ENCODE measurements around the gene CNTN2. TPM values are rescaled to one million over a fixed set of nuclear protein-coding genes. Genes with fewer than 3 reads are reported as not detected.

The CNTN2 gene
- polyA plus RNA-seq, 4 donors, result under 0.01 to 1.7 (median 0.35) TPM; not detected in 1

GRCh38 chr1:205016075-205016474, 26.9 kb upstream of the CNTN2 start:
- Histone ChIP-seq H3K27ac (ENCODE audit: low read depth in 1 of 3, low read length in 2 of 3) (no peak overlapping the region), H3K9me3 (ENCODE audit: control insufficient read depth in 2 of 2, insufficient read depth in 1 of 2, low read depth in 1 of 2, low read length in 1 of 2) (no peaks in the 10 kb centered on the region)
- FAIRE-seq, result no peak

GRCh38 chr1:205016584-205016983, 26.4 kb upstream of the CNTN2 start:
- no peaks in the 10 kb centered on the region for H3K9me3 ChIP-seq (ENCODE audit: control insufficient read depth in 2 of 2, insufficient read depth in 1 of 2, low read depth in 1 of 2, low read length in 1 of 2)
- no peak overlapping the region for H3K27ac ChIP-seq (ENCODE audit: low read depth in 1 of 3, low read length in 2 of 3)
- WGBS, 3 donors, result 88 to 91% (median 90%) methylated on average over 13 of the region's 13 CpGs

More at GRCh38 chr1:205016075-205016474, 26.9 kb upstream of the CNTN2 start:
- DNase-seq, result no peak
- no peaks in the 10 kb centered on the region for H3K36me3 ChIP-seq (ENCODE audit: control insufficient read depth in 3 of 3, insufficient read depth in 2 of 3, low read depth in 1 of 3, low read length in 3 of 3)
- WGBS, 3 donors, result 90 to 94% (median 92%) methylated on average over 9 of the region's 9 CpGs
- no peak overlapping the region for H3K4me3 ChIP-seq (ENCODE audit: low read depth in 1 of 3, low read length in 3 of 3)
- H3K27me3 ChIP-seq (ENCODE audit: control insufficient read depth in 3 of 3, insufficient read depth in 3 of 3, low read length in 3 of 3), result no peaks in the 10 kb centered on the region
- H3K4me1 ChIP-seq (ENCODE audit: control insufficient read depth in 3 of 3, insufficient read depth in 2 of 3, low read depth in 1 of 3, low read length in 2 of 3), result no peaks in the 10 kb centered on the region

GRCh38 chr1:205017001-205017400, 26.0 kb upstream of the CNTN2 start:
- 83 to 87% (median 85%) methylated on average over 6 of the region's 6 CpGs for WGBS, 3 donors
- H3K9me3 ChIP-seq (ENCODE audit: control insufficient read depth in 2 of 2, insufficient read depth in 1 of 2, low read depth in 1 of 2, low read length in 1 of 2), result no peaks in the 10 kb centered on the region
- DNase-seq (no peak), FAIRE-seq (no peak)
- no peak overlapping the region for H3K4me3 ChIP-seq (ENCODE audit: low read depth in 1 of 3, low read length in 3 of 3)
- no peaks in the 10 kb centered on the region for H3K4me1 ChIP-seq (ENCODE audit: control insufficient read depth in 3 of 3, insufficient read depth in 2 of 3, low read depth in 1 of 3, low read length in 2 of 3)
- no peaks in the 10 kb centered on the region for H3K36me3 ChIP-seq (ENCODE audit: control insufficient read depth in 3 of 3, insufficient read depth in 2 of 3, low read depth in 1 of 3, low read length in 3 of 3)
- H3K27me3 ChIP-seq (ENCODE audit: control insufficient read depth in 3 of 3, insufficient read depth in 3 of 3, low read length in 3 of 3), result no peaks in the 10 kb centered on the region
- H3K27ac ChIP-seq (ENCODE audit: low read depth in 1 of 3, low read length in 2 of 3), result no peak overlapping the region

More at GRCh38 chr1:205016584-205016983, 26.4 kb upstream of the CNTN2 start:
- FAIRE-seq, result no peak
- H3K36me3 ChIP-seq (ENCODE audit: control insufficient read depth in 3 of 3, insufficient read depth in 2 of 3, low read depth in 1 of 3, low read length in 3 of 3), result no peaks in the 10 kb centered on the region
- H3K4me1 ChIP-seq (ENCODE audit: control insufficient read depth in 3 of 3, insufficient read depth in 2 of 3, low read depth in 1 of 3, low read length in 2 of 3), result no peaks in the 10 kb centered on the region
- H3K4me3 ChIP-seq (ENCODE audit: low read depth in 1 of 3, low read length in 3 of 3), result no peak overlapping the region
- H3K27me3 ChIP-seq (ENCODE audit: control insufficient read depth in 3 of 3, insufficient read depth in 3 of 3, low read length in 3 of 3), result no peaks in the 10 kb centered on the region
- no peak for DNase-seq

GRCh38 chr1:205017766-205018165, 25.2 kb upstream of the CNTN2 start:
- Histone ChIP-seq H3K36me3 (ENCODE audit: control insufficient read depth in 3 of 3, insufficient read depth in 2 of 3, low read depth in 1 of 3, low read length in 3 of 3) (no peaks in the 10 kb centered on the region), H3K27me3 (ENCODE audit: control insufficient read depth in 3 of 3, insufficient read depth in 3 of 3, low read length in 3 of 3) (no peaks in the 10 kb centered on the region), H3K9me3 (ENCODE audit: control insufficient read depth in 2 of 2, insufficient read depth in 1 of 2, low read depth in 1 of 2, low read length in 1 of 2) (no peaks in the 10 kb centered on the region), H3K27ac (ENCODE audit: low read depth in 1 of 3, low read length in 2 of 3) (no peak overlapping the region), H3K4me3 (ENCODE audit: low read depth in 1 of 3, low read length in 3 of 3) (no peak overlapping the region), H3K4me1 (ENCODE audit: control insufficient read depth in 3 of 3, insufficient read depth in 2 of 3, low read depth in 1 of 3, low read length in 2 of 3) (no peaks in the 10 kb centered on the region)
- DNase-seq (no peak), FAIRE-seq (no peak)
- 79 to 89% (median 88%) methylated on average over 7 of the region's 7 CpGs for WGBS, 3 donors

GRCh38 chr1:205018381-205018780, 24.6 kb upstream of the CNTN2 start:
- Histone ChIP-seq H3K27ac (ENCODE audit: low read depth in 1 of 3, low read length in 2 of 3) (no peak overlapping the region), H3K4me1 (ENCODE audit: control insufficient read depth in 3 of 3, insufficient read depth in 2 of 3, low read depth in 1 of 3, low read length in 2 of 3) (no peaks in the 10 kb centered on the region), H3K4me3 (ENCODE audit: low read depth in 1 of 3, low read length in 3 of 3) (no peak overlapping the region), H3K9me3 (ENCODE audit: control insufficient read depth in 2 of 2, insufficient read depth in 1 of 2, low read depth in 1 of 2, low read length in 1 of 2) (no peaks in the 10 kb centered on the region), H3K27me3 (ENCODE audit: control insufficient read depth in 3 of 3, insufficient read depth in 3 of 3, low read length in 3 of 3) (no peaks in the 10 kb centered on the region), H3K36me3 (ENCODE audit: control insufficient read depth in 3 of 3, insufficient read depth in 2 of 3, low read depth in 1 of 3, low read length in 3 of 3) (no peaks in the 10 kb centered on the region)
- WGBS, 3 donors, result 37 to 68% (median 53%) methylated on average over 2 of the region's 2 CpGs
- FAIRE-seq, result no peak
- no peak for DNase-seq

- H3K4me3 ChIP-seq (ENCODE audit: low read depth in 1 of 3, low read length in 3 of 3), result no peak overlapping the region
- H3K36me3 ChIP-seq (ENCODE audit: control insufficient read depth in 3 of 3, insufficient read depth in 2 of 3, low read depth in 1 of 3, low read length in 3 of 3), result no peaks in the 10 kb centered on the region
- DNase-seq (no peak), FAIRE-seq (no peak)
- WGBS, 3 donors, result 67 to 87% (median 72%) methylated on average over 9 of the region's 9 CpGs
- H3K27ac ChIP-seq (ENCODE audit: low read depth in 1 of 3, low read length in 2 of 3), result no peak overlapping the region
- H3K4me1 ChIP-seq (ENCODE audit: control insufficient read depth in 3 of 3, insufficient read depth in 2 of 3, low read depth in 1 of 3, low read length in 2 of 3), result no peaks in the 10 kb centered on the region
- H3K9me3 ChIP-seq (ENCODE audit: control insufficient read depth in 2 of 2, insufficient read depth in 1 of 2, low read depth in 1 of 2, low read length in 1 of 2), result no peaks in the 10 kb centered on the region
- no peaks in the 10 kb centered on the region for H3K27me3 ChIP-seq (ENCODE audit: control insufficient read depth in 3 of 3, insufficient read depth in 3 of 3, low read length in 3 of 3)
These were observed 22.5 kb upstream of the CNTN2 start for GRCh38 chr1:205020466-205020865.

GRCh38 chr1:205024679-205025078, 18.3 kb upstream of the CNTN2 start:
- H3K9me3 ChIP-seq (ENCODE audit: control insufficient read depth in 2 of 2, insufficient read depth in 1 of 2, low read depth in 1 of 2, low read length in 1 of 2), result no peaks in the 10 kb centered on the region
- no peaks in the 10 kb centered on the region for H3K36me3 ChIP-seq (ENCODE audit: control insufficient read depth in 3 of 3, insufficient read depth in 2 of 3, low read depth in 1 of 3, low read length in 3 of 3)
- no peak overlapping the region for H3K27ac ChIP-seq (ENCODE audit: low read depth in 1 of 3, low read length in 2 of 3)
- FAIRE-seq (no peak), DNase-seq (no peak)
- no peaks in the 10 kb centered on the region for H3K4me1 ChIP-seq (ENCODE audit: control insufficient read depth in 3 of 3, insufficient read depth in 2 of 3, low read depth in 1 of 3, low read length in 2 of 3)
- 80 to 87% (median 84%) methylated on average over 2 of the region's 2 CpGs for WGBS, 3 donors
- H3K27me3 ChIP-seq (ENCODE audit: control insufficient read depth in 3 of 3, insufficient read depth in 3 of 3, low read length in 3 of 3), result peaks cover 0 to 3% (median 0%) of the 10 kb centered on the region in 3 donors
- H3K4me3 ChIP-seq (ENCODE audit: low read depth in 1 of 3, low read length in 3 of 3), result no peak overlapping the region

- DNase-seq (no peak), FAIRE-seq (no peak)
- Histone ChIP-seq H3K27me3 (ENCODE audit: control insufficient read depth in 3 of 3, insufficient read depth in 3 of 3, low read length in 3 of 3) (peaks cover 0 to 6% (median 0%) of the 10 kb centered on the region in 3 donors), H3K9me3 (ENCODE audit: control insufficient read depth in 2 of 2, insufficient read depth in 1 of 2, low read depth in 1 of 2, low read length in 1 of 2) (no peaks in the 10 kb centered on the region), H3K27ac (ENCODE audit: low read depth in 1 of 3, low read length in 2 of 3) (no peak overlapping the region), H3K36me3 (ENCODE audit: control insufficient read depth in 3 of 3, insufficient read depth in 2 of 3, low read depth in 1 of 3, low read length in 3 of 3) (no peaks in the 10 kb centered on the region), H3K4me3 (ENCODE audit: low read depth in 1 of 3, low read length in 3 of 3) (no peak overlapping the region), H3K4me1 (ENCODE audit: control insufficient read depth in 3 of 3, insufficient read depth in 2 of 3, low read depth in 1 of 3, low read length in 2 of 3) (no peaks in the 10 kb centered on the region)
- 86 to 91% (median 90%) methylated on average over 16 of the region's 16 CpGs for WGBS, 3 donors
These were observed 17.8 kb upstream of the CNTN2 start for GRCh38 chr1:205025239-205025638.

GRCh38 chr1:205026181-205026580, 16.8 kb upstream of the CNTN2 start:
- no peaks in the 10 kb centered on the region for H3K9me3 ChIP-seq (ENCODE audit: control insufficient read depth in 2 of 2, insufficient read depth in 1 of 2, low read depth in 1 of 2, low read length in 1 of 2)
- no peak overlapping the region for H3K27ac ChIP-seq (ENCODE audit: low read depth in 1 of 3, low read length in 2 of 3)
- no peaks in the 10 kb centered on the region for H3K4me1 ChIP-seq (ENCODE audit: control insufficient read depth in 3 of 3, insufficient read depth in 2 of 3, low read depth in 1 of 3, low read length in 2 of 3)
- no peak overlapping the region for H3K4me3 ChIP-seq (ENCODE audit: low read depth in 1 of 3, low read length in 3 of 3)
- 76 to 86% (median 80%) methylated on average over 6 of the region's 6 CpGs for WGBS, 3 donors
- no peaks in the 10 kb centered on the region for H3K36me3 ChIP-seq (ENCODE audit: control insufficient read depth in 3 of 3, insufficient read depth in 2 of 3, low read depth in 1 of 3, low read length in 3 of 3)
- FAIRE-seq (no peak), DNase-seq (no peak)
- peaks cover 0 to 11% (median 0%) of the 10 kb centered on the region in 3 donors for H3K27me3 ChIP-seq (ENCODE audit: control insufficient read depth in 3 of 3, insufficient read depth in 3 of 3, low read length in 3 of 3)
